Measurements from ENCODE around the gene LRCH1.
"Not testable (repeated sequence)": the region's sequence is repeated elsewhere in the genome, so short reads cannot be mapped to it uniquely, and the experiment has no call there.

The LRCH1 gene

DNA sequence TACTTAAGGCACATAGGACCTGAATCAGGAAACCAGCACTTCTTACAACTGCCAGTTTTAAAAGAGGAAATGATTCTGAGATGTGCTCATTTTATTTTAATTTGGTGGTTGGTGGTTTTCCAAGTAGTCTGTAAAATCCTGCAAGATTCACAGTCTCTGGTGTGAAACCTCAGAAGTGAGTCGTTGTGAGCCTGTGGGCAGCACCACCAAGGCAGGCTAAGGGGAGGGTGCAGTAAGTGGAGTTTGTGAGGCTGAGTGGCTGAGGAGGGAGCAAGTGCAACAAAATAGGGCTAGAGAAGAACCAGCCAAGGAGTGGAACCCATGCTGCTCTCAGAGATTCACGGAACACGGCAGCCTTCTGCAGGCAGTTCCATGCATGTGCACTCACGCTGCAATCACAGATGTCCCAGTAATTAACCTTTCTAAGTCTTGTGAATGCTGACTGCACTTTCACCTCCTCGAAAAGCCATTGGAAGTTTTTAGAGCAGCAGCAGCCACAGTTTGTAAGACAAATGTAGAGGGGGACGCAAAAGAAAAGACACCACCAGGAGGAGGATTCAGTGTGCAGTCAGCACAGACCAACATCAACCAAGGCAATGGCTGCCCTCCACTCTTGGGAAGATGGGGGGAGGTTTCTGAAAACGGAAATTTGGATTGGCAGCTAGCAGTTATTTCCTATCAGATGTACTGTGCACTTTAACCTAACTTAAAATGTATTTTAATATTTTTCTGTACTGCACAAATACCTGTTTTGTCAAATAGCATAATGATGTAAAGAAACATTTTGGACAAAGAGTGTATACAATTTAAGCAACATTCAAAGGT lies 199.1 kb downstream of the LRCH1 start:
- no peak overlapping the region for H3K4me3 ChIP-seq (ENCODE audit: low read depth in 1 of 2, low read length in 2 of 2)
- H3K4me1 ChIP-seq (ENCODE audit: control insufficient read depth in 1 of 2, insufficient read depth in 2 of 2, low read length in 2 of 2) = peaks cover 0 to 4% of the 10 kb centered on the region in 2 donors
- H3K27me3 ChIP-seq (ENCODE audit: low read depth, low read length) = no peaks in the 10 kb centered on the region
- H3K36me3 ChIP-seq (ENCODE audit: control insufficient read depth in 1 of 2, insufficient read depth in 2 of 2, low read length in 2 of 2) = peaks cover 17 to 33% of the 10 kb centered on the region in 2 donors
- H3K27ac ChIP-seq (ENCODE audit: low read length) = no peak overlapping the region
- no peaks in the 10 kb centered on the region for H3K9me3 ChIP-seq (ENCODE audit: control insufficient read depth in 1 of 2, low read length in 2 of 2)

DNA sequence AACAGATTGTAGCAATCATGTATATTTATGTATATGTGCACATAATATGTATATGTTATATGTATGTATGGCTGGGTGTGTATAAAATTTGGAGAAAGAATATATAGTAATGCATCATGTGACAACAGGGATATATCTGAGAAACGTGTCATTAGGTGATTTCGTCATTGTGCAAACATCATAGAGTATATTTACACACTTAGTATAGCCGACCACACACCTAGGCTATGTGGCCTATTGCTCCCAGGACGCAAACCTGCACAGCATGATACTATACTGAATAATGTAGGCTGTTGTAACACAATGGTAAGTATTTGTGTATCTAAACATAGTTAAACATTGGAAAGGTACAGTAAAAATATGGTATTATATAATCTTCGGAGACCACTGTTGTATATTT lies 200.2 kb downstream of the LRCH1 start:
- H3K36me3 ChIP-seq (ENCODE audit: control insufficient read depth in 1 of 2, insufficient read depth in 2 of 2, low read length in 2 of 2) = peaks cover 17 to 30% of the 10 kb centered on the region in 2 donors
- no peaks in the 10 kb centered on the region for H3K27me3 ChIP-seq (ENCODE audit: low read depth, low read length)
- H3K4me1 ChIP-seq (ENCODE audit: control insufficient read depth in 1 of 2, insufficient read depth in 2 of 2, low read length in 2 of 2) = peaks cover 0 to 15% of the 10 kb centered on the region in 2 donors
- H3K27ac ChIP-seq (ENCODE audit: low read length) = no peak overlapping the region
- no peaks in the 10 kb centered on the region for H3K9me3 ChIP-seq (ENCODE audit: control insufficient read depth in 1 of 2, low read length in 2 of 2)
- no peak overlapping the region for H3K4me3 ChIP-seq (ENCODE audit: low read depth in 1 of 2, low read length in 2 of 2)

DNA sequence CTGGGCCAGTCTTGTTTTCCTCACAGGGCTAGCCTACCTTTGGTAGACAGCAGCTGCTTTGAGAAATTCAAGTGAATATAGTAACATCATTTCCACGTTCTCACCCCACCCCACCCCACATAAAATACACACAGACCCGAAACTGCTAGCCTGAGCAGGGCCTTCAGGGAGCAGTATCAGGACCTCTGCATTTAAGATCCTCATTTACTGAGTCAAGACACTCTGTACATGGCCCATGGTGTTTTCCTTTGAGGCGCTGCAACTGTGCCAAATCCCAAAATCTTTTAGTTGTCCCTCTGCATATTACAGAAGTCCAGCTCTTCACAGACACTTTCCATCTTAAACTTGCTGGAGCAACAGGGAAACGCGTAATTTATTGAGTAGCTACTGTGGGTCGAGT lies 200.9 kb downstream of the LRCH1 start:
- Histone ChIP-seq H3K36me3 (ENCODE audit: control insufficient read depth in 1 of 2, insufficient read depth in 2 of 2, low read length in 2 of 2) (peaks cover 10 to 23% of the 10 kb centered on the region in 2 donors), H3K4me1 (ENCODE audit: control insufficient read depth in 1 of 2, insufficient read depth in 2 of 2, low read length in 2 of 2) (peaks cover 0 to 15% of the 10 kb centered on the region in 2 donors), H3K9me3 (ENCODE audit: control insufficient read depth in 1 of 2, low read length in 2 of 2) (no peaks in the 10 kb centered on the region), H3K27me3 (ENCODE audit: low read depth, low read length) (no peaks in the 10 kb centered on the region), H3K4me3 (ENCODE audit: low read depth in 1 of 2, low read length in 2 of 2) (no peak overlapping the region), H3K27ac (ENCODE audit: low read length) (no peak overlapping the region)

DNA sequence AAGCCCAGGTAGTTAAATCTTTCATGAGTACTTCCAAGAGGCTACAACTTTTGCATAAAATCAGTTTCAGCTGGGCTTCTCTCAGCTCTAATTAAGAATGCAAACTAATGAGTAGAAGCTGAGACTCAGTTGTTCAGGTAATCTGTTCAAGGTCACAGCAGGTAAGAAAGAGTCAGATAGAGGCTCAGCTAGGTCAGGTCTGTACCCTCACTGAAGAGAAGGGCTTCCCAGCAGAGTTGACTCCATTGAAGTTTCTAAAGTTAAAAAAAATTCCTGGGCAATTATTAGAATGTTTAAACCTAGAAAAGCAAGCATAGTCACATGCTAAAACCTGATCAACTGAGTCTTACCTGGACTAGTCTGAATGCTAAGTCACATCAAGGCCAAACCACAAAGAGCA lies 201.8 kb downstream of the LRCH1 start:
- Histone ChIP-seq H3K27me3 (ENCODE audit: low read depth, low read length) (no peaks in the 10 kb centered on the region), H3K4me1 (ENCODE audit: control insufficient read depth in 1 of 2, insufficient read depth in 2 of 2, low read length in 2 of 2) (peaks cover 0 to 15% of the 10 kb centered on the region in 2 donors), H3K9me3 (ENCODE audit: control insufficient read depth in 1 of 2, low read length in 2 of 2) (no peaks in the 10 kb centered on the region), H3K4me3 (ENCODE audit: low read depth in 1 of 2, low read length in 2 of 2) (no peak overlapping the region), H3K27ac (ENCODE audit: low read length) (no peak overlapping the region), H3K36me3 (ENCODE audit: control insufficient read depth in 1 of 2, insufficient read depth in 2 of 2, low read length in 2 of 2) (peaks cover 10 to 18% of the 10 kb centered on the region in 2 donors)

DNA sequence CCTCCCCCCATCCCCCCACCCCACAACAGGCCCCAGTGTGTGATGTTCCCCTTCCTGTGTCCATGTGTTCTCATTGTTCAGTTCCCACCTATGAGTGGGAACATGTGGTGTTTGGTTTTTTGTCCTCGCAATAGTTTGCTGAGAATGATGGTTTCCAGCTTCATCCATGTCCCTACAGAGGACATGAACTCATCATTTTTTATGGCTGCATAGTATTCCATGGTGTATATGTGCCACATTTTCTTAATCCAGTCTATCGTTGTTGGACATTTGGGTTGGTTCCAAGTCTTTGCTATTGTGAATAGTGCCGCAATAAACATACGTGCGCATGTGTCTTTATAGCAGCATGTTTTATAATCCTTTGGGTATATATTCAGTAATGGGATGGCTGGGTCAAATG lies 202.5 kb downstream of the LRCH1 start:
- H3K4me3 ChIP-seq (ENCODE audit: low read depth in 1 of 2, low read length in 2 of 2); H3K27ac ChIP-seq (ENCODE audit: low read length); H3K27me3 ChIP-seq (ENCODE audit: low read depth, low read length); H3K9me3 ChIP-seq (ENCODE audit: control insufficient read depth in 1 of 2, low read length in 2 of 2): not testable (repeated sequence)
- Histone ChIP-seq H3K36me3 (ENCODE audit: control insufficient read depth in 1 of 2, insufficient read depth in 2 of 2, low read length in 2 of 2) (peaks cover 7 to 16% of the 10 kb centered on the region in 2 donors), H3K4me1 (ENCODE audit: control insufficient read depth in 1 of 2, insufficient read depth in 2 of 2, low read length in 2 of 2) (peaks cover 0 to 15% of the 10 kb centered on the region in 2 donors)

DNA sequence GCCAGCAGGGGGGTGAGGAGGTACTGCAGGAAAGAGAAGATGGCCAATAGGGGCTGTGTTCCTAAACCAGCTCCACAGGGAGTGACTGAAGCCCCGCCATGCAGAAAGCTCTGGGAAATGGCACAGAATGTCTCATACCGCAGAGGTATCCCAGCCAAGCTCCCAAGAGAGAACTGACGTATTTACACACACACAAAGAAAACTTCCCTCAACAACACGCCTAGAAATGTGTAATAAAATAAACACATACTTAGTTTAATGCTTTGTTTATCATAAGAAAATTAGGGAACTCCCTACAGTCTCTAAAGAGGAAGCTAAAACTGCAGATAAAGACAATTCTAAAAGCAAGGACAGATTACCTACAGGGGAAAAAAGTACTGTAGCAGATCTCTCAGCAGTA lies 204.0 kb downstream of the LRCH1 start:
- no peaks in the 10 kb centered on the region for H3K27me3 ChIP-seq (ENCODE audit: low read depth, low read length)
- no peak overlapping the region for H3K4me3 ChIP-seq (ENCODE audit: low read depth in 1 of 2, low read length in 2 of 2)
- H3K36me3 ChIP-seq (ENCODE audit: control insufficient read depth in 1 of 2, insufficient read depth in 2 of 2, low read length in 2 of 2) = peaks cover 0 to 3% of the 10 kb centered on the region in 2 donors
- H3K9me3 ChIP-seq (ENCODE audit: control insufficient read depth in 1 of 2, low read length in 2 of 2) = no peaks in the 10 kb centered on the region
- H3K4me1 ChIP-seq (ENCODE audit: control insufficient read depth in 1 of 2, insufficient read depth in 2 of 2, low read length in 2 of 2) = peaks cover 0 to 15% of the 10 kb centered on the region in 2 donors
- no peak overlapping the region for H3K27ac ChIP-seq (ENCODE audit: low read length)

DNA sequence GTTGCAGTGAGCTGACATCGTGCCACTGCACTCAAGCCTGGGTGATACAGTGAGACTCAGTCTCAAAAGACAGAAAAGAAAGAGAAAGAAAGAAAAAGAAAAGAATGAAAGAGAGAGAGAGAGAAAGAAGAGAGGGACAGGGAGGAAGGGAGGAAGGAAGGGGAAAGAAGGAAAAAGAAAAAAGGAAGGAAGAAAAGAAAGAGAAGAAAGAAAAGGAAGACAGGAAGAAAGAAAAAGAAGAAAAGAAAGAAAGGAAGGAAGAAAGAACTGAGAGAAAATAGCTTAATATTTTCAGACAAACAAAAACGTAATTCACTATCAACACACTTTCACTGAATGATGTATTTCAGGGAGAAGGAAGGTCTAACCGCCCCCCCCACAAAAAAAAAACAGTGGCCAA lies 204.7 kb downstream of the LRCH1 start:
- Histone ChIP-seq H3K4me3 (ENCODE audit: low read depth in 1 of 2, low read length in 2 of 2) (no peak overlapping the region), H3K27ac (ENCODE audit: low read length) (no peak overlapping the region), H3K27me3 (ENCODE audit: low read depth, low read length) (no peaks in the 10 kb centered on the region), H3K9me3 (ENCODE audit: control insufficient read depth in 1 of 2, low read length in 2 of 2) (no peaks in the 10 kb centered on the region), H3K4me1 (ENCODE audit: control insufficient read depth in 1 of 2, insufficient read depth in 2 of 2, low read length in 2 of 2) (peaks cover 0 to 15% of the 10 kb centered on the region in 2 donors), H3K36me3 (ENCODE audit: control insufficient read depth in 1 of 2, insufficient read depth in 2 of 2, low read length in 2 of 2) (no peaks in the 10 kb centered on the region)

DNA sequence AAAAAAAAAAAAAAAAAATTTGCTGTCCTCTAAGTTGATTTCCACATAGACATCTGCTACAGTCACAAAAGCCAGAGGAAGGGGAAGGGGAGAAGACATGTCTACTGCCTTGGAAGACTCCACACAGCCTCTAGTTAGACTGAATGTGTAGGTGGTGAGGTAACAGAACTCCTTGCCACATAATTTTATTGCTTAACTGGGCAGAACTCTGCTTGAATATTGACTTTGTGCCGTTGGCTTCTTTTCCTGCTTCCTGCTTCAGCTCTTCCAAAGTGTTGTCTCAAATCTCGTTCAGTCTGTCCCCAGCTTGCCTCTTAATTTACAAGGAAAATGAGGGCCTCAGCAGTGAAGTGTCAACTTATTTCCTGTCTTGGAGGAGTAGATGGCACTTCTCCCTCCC lies 206.9 kb downstream of the LRCH1 start:
- H3K27ac ChIP-seq (ENCODE audit: low read length) = no peak overlapping the region
- H3K4me1 ChIP-seq (ENCODE audit: control insufficient read depth in 1 of 2, insufficient read depth in 2 of 2, low read length in 2 of 2) = peaks cover 0 to 15% of the 10 kb centered on the region in 2 donors
- H3K36me3 ChIP-seq (ENCODE audit: control insufficient read depth in 1 of 2, insufficient read depth in 2 of 2, low read length in 2 of 2) = no peaks in the 10 kb centered on the region
- no peak overlapping the region for H3K4me3 ChIP-seq (ENCODE audit: low read depth in 1 of 2, low read length in 2 of 2)
- H3K9me3 ChIP-seq (ENCODE audit: control insufficient read depth in 1 of 2, low read length in 2 of 2) = no peaks in the 10 kb centered on the region
- no peaks in the 10 kb centered on the region for H3K27me3 ChIP-seq (ENCODE audit: low read depth, low read length)

DNA sequence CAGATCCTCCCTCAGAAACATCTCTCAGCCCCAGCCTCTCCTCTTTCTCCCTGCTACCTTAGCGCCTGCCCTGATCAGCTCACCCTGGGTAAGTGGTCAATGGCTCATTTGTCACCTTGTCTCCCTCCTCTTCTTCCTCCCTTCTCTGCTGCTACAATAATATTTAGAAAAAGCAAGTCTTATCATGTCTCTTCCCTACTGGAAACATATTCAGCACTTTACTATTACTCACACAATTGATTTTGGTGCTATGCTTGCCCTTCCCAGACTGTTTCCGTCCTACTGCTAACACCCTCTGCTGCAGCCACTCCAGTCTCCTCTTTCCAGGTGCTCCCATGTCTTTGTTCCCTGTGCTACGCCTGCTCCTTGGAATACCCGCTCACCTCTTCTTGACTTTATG lies 208.2 kb downstream of the LRCH1 start:
- Histone ChIP-seq H3K4me1 (ENCODE audit: control insufficient read depth in 1 of 2, insufficient read depth in 2 of 2, low read length in 2 of 2) (peaks cover 0 to 15% of the 10 kb centered on the region in 2 donors), H3K9me3 (ENCODE audit: control insufficient read depth in 1 of 2, low read length in 2 of 2) (no peaks in the 10 kb centered on the region), H3K27me3 (ENCODE audit: low read depth, low read length) (no peaks in the 10 kb centered on the region), H3K4me3 (ENCODE audit: low read depth in 1 of 2, low read length in 2 of 2) (no peak overlapping the region), H3K36me3 (ENCODE audit: control insufficient read depth in 1 of 2, insufficient read depth in 2 of 2, low read length in 2 of 2) (no peaks in the 10 kb centered on the region), H3K27ac (ENCODE audit: low read length) (no peak overlapping the region)

DNA sequence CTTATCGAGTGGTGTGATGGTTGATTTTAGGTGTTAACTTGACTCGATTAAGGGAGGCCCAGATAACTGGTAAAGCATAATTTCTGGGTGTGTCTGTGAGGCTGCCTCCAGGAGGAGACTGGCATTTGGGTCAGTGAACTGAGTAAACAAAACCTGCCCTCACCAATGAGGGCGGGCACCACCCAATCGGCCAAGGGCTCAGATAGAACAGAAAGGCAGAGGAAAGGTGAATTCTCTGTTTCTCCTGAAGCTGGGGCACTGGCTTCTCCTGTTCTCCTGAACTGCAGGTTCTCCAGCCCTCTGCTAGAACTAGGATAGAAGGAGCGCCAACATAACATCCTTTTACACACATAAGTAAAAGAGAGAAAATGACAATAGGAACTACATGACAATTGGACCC lies 208.9 kb downstream of the LRCH1 start:
- H3K27me3 ChIP-seq (ENCODE audit: low read depth, low read length) = no peaks in the 10 kb centered on the region
- no peak overlapping the region for H3K27ac ChIP-seq (ENCODE audit: low read length)
- no peak overlapping the region for H3K4me3 ChIP-seq (ENCODE audit: low read depth in 1 of 2, low read length in 2 of 2)
- H3K9me3 ChIP-seq (ENCODE audit: control insufficient read depth in 1 of 2, low read length in 2 of 2) = no peaks in the 10 kb centered on the region
- H3K36me3 ChIP-seq (ENCODE audit: control insufficient read depth in 1 of 2, insufficient read depth in 2 of 2, low read length in 2 of 2) = no peaks in the 10 kb centered on the region
- peaks cover 0 to 12% of the 10 kb centered on the region in 2 donors for H3K4me1 ChIP-seq (ENCODE audit: control insufficient read depth in 1 of 2, insufficient read depth in 2 of 2, low read length in 2 of 2)

DNA sequence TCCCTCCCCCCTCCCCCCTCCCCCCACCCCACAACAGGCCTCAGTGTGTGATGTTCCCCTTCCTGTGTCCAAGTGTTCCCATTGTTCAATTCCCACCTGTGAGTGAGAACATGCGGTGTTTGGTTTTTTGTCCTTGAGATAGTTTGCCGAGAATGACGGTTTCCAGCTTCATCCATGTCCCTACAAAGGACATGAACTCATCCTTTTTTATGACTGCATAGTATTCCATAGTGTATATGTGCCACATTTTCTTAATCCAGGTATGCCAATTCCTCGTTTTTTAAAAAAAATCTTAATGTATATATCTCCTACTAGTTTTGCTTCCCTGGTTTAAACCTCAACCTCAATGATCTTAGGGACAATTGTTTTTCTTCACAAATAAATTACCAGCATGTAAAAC lies 217.0 kb downstream of the LRCH1 start:
- peaks cover 17 to 38% of the 10 kb centered on the region in 2 donors for H3K36me3 ChIP-seq (ENCODE audit: control insufficient read depth in 1 of 2, insufficient read depth in 2 of 2, low read length in 2 of 2)
- not testable (repeated sequence) for H3K27me3 ChIP-seq (ENCODE audit: low read depth, low read length); H3K9me3 ChIP-seq (ENCODE audit: control insufficient read depth in 1 of 2, low read length in 2 of 2); H3K4me1 ChIP-seq (ENCODE audit: control insufficient read depth in 1 of 2, insufficient read depth in 2 of 2, low read length in 2 of 2); H3K4me3 ChIP-seq (ENCODE audit: low read depth in 1 of 2, low read length in 2 of 2); H3K27ac ChIP-seq (ENCODE audit: low read length)

DNA sequence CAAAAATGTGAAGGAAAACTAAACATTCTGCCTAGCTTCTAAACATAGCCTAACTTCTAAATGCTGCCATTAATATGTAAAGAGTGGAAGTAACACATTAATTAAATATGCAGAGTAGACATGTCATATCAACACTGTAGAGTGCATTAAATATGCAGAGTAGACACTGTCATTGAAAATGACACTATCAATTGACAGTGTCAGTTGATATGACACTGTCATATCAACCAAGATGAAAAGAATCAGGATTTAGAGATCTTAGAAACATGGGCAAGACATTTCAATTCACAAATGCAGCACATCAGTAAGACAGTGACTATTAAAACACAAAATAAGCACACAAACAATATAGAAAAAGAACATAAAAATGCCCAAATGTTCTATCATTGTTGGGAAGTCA lies 218.7 kb downstream of the LRCH1 start:
- Histone ChIP-seq H3K4me3 (ENCODE audit: low read depth in 1 of 2, low read length in 2 of 2) (no peak overlapping the region), H3K36me3 (ENCODE audit: control insufficient read depth in 1 of 2, insufficient read depth in 2 of 2, low read length in 2 of 2) (peaks cover 29 to 46% of the 10 kb centered on the region in 2 donors), H3K27ac (ENCODE audit: low read length) (no peak overlapping the region), H3K4me1 (ENCODE audit: control insufficient read depth in 1 of 2, insufficient read depth in 2 of 2, low read length in 2 of 2) (peaks cover 0 to 12% of the 10 kb centered on the region in 2 donors), H3K9me3 (ENCODE audit: control insufficient read depth in 1 of 2, low read length in 2 of 2) (no peaks in the 10 kb centered on the region), H3K27me3 (ENCODE audit: low read depth, low read length) (no peaks in the 10 kb centered on the region)

All from muscle layer of duodenum (tissue), 2 donors.